Prostate gland (tissue), 2 donors: ENCODE measurements around the gene NELFB. TPM values are rescaled to one million over a fixed set of nuclear protein-coding genes. Genes with fewer than 3 reads are reported as not detected.

Source experiments
- DNase-seq: peaks from one replicate; pipeline ENCODE4 v3.0.0-alpha.2; 2019; ENCODE audit warnings: low spot score
- H3K27ac ChIP-seq, 2 donors: fragments of 200-600 bp; sonication (generic); 2 replicates each; pipeline ENCODE4 v1.5.1; 2017 to 2019
- H3K27me3 ChIP-seq: fragments of 200-600 bp; sonication (generic); replicated peaks from 2 replicates; pipeline ENCODE4 v1.5.1; 2019; ENCODE audit not compliant: insufficient read depth
- H3K36me3 ChIP-seq, 2 donors: fragments of 200-600 bp; sonication (generic); 1 replicate in 1 of 2; 2 replicates in 1 of 2; pipeline versions ENCODE4 v1.5.1 to v1.8.1; 2017 to 2019
- H3K4me1 ChIP-seq: fragments of 200-600 bp; sonication (generic); replicated peaks from 2 replicates; pipeline ENCODE4 v1.5.1; 2019
- H3K4me3 ChIP-seq, 2 donors: fragments of 200-600 bp; sonication (generic); 2 replicates each; pipeline ENCODE4 v1.5.1; 2017 to 2019
- H3K9me3 ChIP-seq: fragments of 200-600 bp; sonication (generic); 2 replicates; pipeline ENCODE4 v1.5.1; 2017
- CTCF ChIP-seq, 4 experiments: fragments of 200-600 bp in 2 of 4; fragments of 450-650 bp in 2 of 4; sonication (generic) in 2 of 4; IDR thresholded peaks; 1 replicate in 3 of 4; 2 replicates in 1 of 4; pipeline ENCODE4 v1.5.1; 2016 to 2019; ENCODE audit warnings: antibody characterized with exemption in 4 of 4, mild to moderate bottlenecking in 2 of 4, moderate library complexity in 2 of 4
- POLR2A ChIP-seq: fragments of 450-650 bp; IDR thresholded peaks from one replicate; pipeline ENCODE4 v1.6.1; 2016; ENCODE audit warnings: antibody characterized with exemption, mild to moderate bottlenecking
- POLR2AphosphoS5 ChIP-seq: sonication (generic); formaldehyde crosslinking; IDR thresholded peaks from one replicate; pipeline ENCODE4 v1.6.1; 2017; ENCODE audit warnings: antibody characterized with exemption
- WGBS: methylation state at CpG from one replicate; pipeline ENCODE4 v1.1.5; 2018; 5-methylcytosine and 5-hydroxymethylcytosine counted together
- intact Hi-C: fragments of 100-400 bp; cut with DNase I; formaldehyde crosslinking; loops from one replicate; pipeline ENCODE4 v1.14.2; 2022
- total RNA-seq, 2 donors: library from RNA; depleted of rRNA; stranded (reverse); fragments of >200 nt; gene quantifications; one replicate each; pipeline ENCODE4 v1.1.0, GENCODE V29; 2016

NELFB gene
- 10 to 100 TPM; 44.9 to 82.1 TPM for total RNA-seq

DNA sequence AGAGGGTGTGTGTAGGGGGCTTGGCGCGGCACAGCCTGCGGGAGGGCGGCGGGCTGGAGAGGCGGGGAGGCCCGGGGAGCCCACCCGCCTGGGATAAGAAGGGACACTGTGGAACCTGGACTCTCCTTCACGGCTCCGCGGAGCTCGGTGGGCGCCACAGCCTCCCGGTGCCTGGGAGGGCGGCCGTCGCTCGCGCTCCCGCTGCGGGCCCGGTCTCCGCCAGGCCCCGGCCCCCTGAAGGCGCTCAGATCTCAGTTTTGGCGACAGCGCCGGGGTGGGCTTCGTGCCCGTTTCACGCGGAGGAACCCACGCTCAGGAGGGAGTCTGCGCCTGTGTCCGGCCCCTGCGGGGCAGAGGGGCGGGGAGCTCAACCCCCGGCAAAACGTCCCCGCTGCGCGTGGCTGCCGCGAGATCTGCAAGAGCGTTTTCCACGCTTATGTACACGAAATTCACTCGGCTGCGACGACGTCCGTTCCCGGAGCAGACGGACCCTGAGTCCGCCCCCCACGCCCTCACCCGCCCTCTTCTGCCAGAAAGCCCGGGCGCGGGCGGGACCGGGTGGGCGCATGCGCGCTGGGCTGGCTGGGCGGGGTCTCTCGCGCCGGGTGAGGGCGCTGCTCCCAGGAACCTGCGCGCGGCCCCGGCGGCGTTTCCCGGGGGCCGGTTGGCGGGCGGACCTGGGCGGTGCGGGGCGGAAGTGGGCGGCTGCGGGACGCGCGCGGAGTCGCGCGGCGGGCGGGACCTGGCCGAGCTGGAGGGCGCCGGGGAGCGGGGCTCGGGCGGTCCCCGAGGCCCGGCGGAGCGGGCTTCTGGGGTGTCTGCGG, at the start of gene NELFB:
Gene NELFB (plus strand): TSS at position 704 of the 824 bp plus-strand sequence.
- TF ChIP-seq CTCF (IDR thresholded peaks at IDR 0.05) (peak in 3 of 4 experiments; percentile 14 to 49 (median 16)), POLR2A (peak; percentile 84), POLR2AphosphoS5 (peak; percentile 79)
- peaks cover 12% of the 10 kb centered on the region for H3K4me1 ChIP-seq
- intact Hi-C loops = loop anchor here (2.0 kb wide), 1 partner anchor 14 kb away; the partner anchor contains the start of gene TUBB4B
- peak; percentile 88 for DNase-seq
- WGBS = 2% methylated on average over 83 of the region's 105 CpGs
- no peaks in the 10 kb centered on the region for H3K27me3 ChIP-seq
- H3K9me3 ChIP-seq = no peaks in the 10 kb centered on the region
- H3K36me3 ChIP-seq = no peaks in the 10 kb centered on the region
- H3K27ac ChIP-seq = peak within 1 kb of the TSS; percentile 73 to 81
- peak within 1 kb of the TSS; percentile 96 to 97 for H3K4me3 ChIP-seq

- no peak overlapping the region for H3K27ac ChIP-seq
- WGBS = 84% methylated on average over 7 of the region's 7 CpGs
- DNase-seq = no peak
- no peak for TF ChIP-seq POLR2AphosphoS5
- TF ChIP-seq CTCF (IDR thresholded peaks at IDR 0.05) = no peak
- TF ChIP-seq POLR2A = no peak
- peaks cover 24% of the 10 kb centered on the region for H3K4me1 ChIP-seq
- intact Hi-C loops = no loop called here
- peak overlapping the region in 1 of 2 donors; percentile 73 for H3K4me3 ChIP-seq
- H3K9me3 ChIP-seq = no peaks in the 10 kb centered on the region
- H3K27me3 ChIP-seq = no peaks in the 10 kb centered on the region
- H3K36me3 ChIP-seq = no peaks in the 10 kb centered on the region
Measured at GRCh38 chr9:137206602-137207001, 48.5 kb upstream of the NELFB start.

- DNase-seq = no peak
- intact Hi-C loops = no loop called here
- no peak overlapping the region for H3K27ac ChIP-seq
- no peaks in the 10 kb centered on the region for H3K9me3 ChIP-seq
- no peaks in the 10 kb centered on the region for H3K27me3 ChIP-seq
- H3K4me3 ChIP-seq = no peak overlapping the region
- no peaks in the 10 kb centered on the region for H3K36me3 ChIP-seq
- WGBS = 80% methylated on average over 13 of the region's 13 CpGs
- TF ChIP-seq POLR2AphosphoS5 (no peak), CTCF (IDR thresholded peaks at IDR 0.05) (no peak)
- H3K4me1 ChIP-seq = peaks cover 4% of the 10 kb centered on the region
Measured at GRCh38 chr9:137211532-137211931, 43.6 kb upstream of the NELFB start.

- no peak for DNase-seq
- no peak for TF ChIP-seq POLR2AphosphoS5
- TF ChIP-seq POLR2A = no peak
- no peak for TF ChIP-seq CTCF (IDR thresholded peaks at IDR 0.05)
- intact Hi-C loops = no loop called here
- Histone ChIP-seq H3K27ac (no peak overlapping the region), H3K9me3 (no peaks in the 10 kb centered on the region), H3K36me3 (no peaks in the 10 kb centered on the region), H3K27me3 (no peaks in the 10 kb centered on the region), H3K4me1 (no peaks in the 10 kb centered on the region), H3K4me3 (no peak overlapping the region)
- WGBS = 85% methylated on average over 21 of the region's 21 CpGs
Measured at GRCh38 chr9:137212520-137212919, 42.6 kb upstream of the NELFB start.
